ENCODE measurements around the gene CASP7. TPM values are rescaled to one million over a fixed set of nuclear protein-coding genes. Genes with fewer than 3 reads are reported as not detected.

The CASP7 gene
- total RNA-seq, 1 experiment from 2014 or later = 38.2 TPM

- H3K27me3 ChIP-seq (ENCODE audit: control insufficient read depth, insufficient read depth, low read length) = 0 out of 2 replicates have a peak, but pooled peaks cover 2% of the 10 kb centered on the region
- H3K4me3 ChIP-seq (ENCODE audit: low read depth in 2 of 2, low read length in 2 of 2) = no peak overlapping the region
- in situ Hi-C loops (cut with HindIII; ENCODE audit: low pct_unique_long_range_greater_than_20kb, low sequenced_read_pairs) (no loop called here), intact Hi-C loops (cut with micrococcal nuclease; ENCODE audit: unreplicated experiment) (no loop called here)
- 0 out of 2 replicates have a peak, but pooled peaks cover 2% of the 10 kb centered on the region for H3K4me1 ChIP-seq (ENCODE audit: control insufficient read depth, insufficient read depth, low read length)
- H3K9me3 ChIP-seq (ENCODE audit: control insufficient read depth, insufficient read depth, low read depth, low read length) = no peaks in the 10 kb centered on the region
- DNase-seq (ENCODE audit: low read depth, low spot score) (no peak), ATAC-seq (no peak)
- no peaks in the 10 kb centered on the region for H3K36me3 ChIP-seq (ENCODE audit: control insufficient read depth, insufficient read depth, low read length)
- ChIA-PET POLR2A (no interaction called here), CTCF (no interaction called here)
- TF ChIP-seq POLR2AphosphoS5 (IDR thresholded peaks at IDR 0.05; ENCODE audit: low read depth, low read length) (no peak), REST (IDR thresholded peaks at IDR 0.05; ENCODE audit: insufficient read depth in 1 of 2, low read depth in 2 of 2, low read length in 1 of 2) (no peak), CTCF (IDR thresholded peaks at IDR 0.05) (no peak), SIN3A (IDR thresholded peaks at IDR 0.05; ENCODE audit: borderline replicate concordance, insufficient read depth, low read depth, low read length) (no peak), TCF7L2 (IDR thresholded peaks at IDR 0.05; ENCODE audit: low read depth, low read length) (no peak)
- BruUV-seq (replicated peaks) = no TSS peak
- H3K27ac ChIP-seq (ENCODE audit: low read length) = no peak overlapping the region
Measured at GRCh38 chr10:113745374-113745773, 65.7 kb downstream of the CASP7 start.

GRCh38 chr10:113746217-113746957 lies 66.7 kb downstream of the CASP7 start:
- Histone ChIP-seq H3K4me3 (ENCODE audit: low read depth in 2 of 2, low read length in 2 of 2) (no peak overlapping the region), H3K9me3 (ENCODE audit: control insufficient read depth, insufficient read depth, low read depth, low read length) (no peaks in the 10 kb centered on the region), H3K27ac (ENCODE audit: low read length) (no peak overlapping the region), H3K27me3 (ENCODE audit: control insufficient read depth, insufficient read depth, low read length) (0 out of 2 replicates have a peak, but pooled peaks cover 2% of the 10 kb centered on the region), H3K36me3 (ENCODE audit: control insufficient read depth, insufficient read depth, low read length) (no peaks in the 10 kb centered on the region), H3K4me1 (ENCODE audit: control insufficient read depth, insufficient read depth, low read length) (0 out of 2 replicates have a peak, but pooled peaks cover 2% of the 10 kb centered on the region)
- POLR2A ChIA-PET = no interaction called here
- in situ Hi-C loops (cut with HindIII; ENCODE audit: low pct_unique_long_range_greater_than_20kb, low sequenced_read_pairs) (no loop called here), intact Hi-C loops (cut with micrococcal nuclease; ENCODE audit: unreplicated experiment) (no loop called here)
- ATAC-seq (no peak), DNase-seq (ENCODE audit: low read depth, low spot score) (no peak)
- TF ChIP-seq POLR2AphosphoS5 (IDR thresholded peaks at IDR 0.05; ENCODE audit: low read depth, low read length) (no peak), TCF7L2 (IDR thresholded peaks at IDR 0.05; ENCODE audit: low read depth, low read length) (no peak), SIN3A (IDR thresholded peaks at IDR 0.05; ENCODE audit: borderline replicate concordance, insufficient read depth, low read depth, low read length) (no peak), REST (IDR thresholded peaks at IDR 0.05; ENCODE audit: insufficient read depth in 1 of 2, low read depth in 2 of 2, low read length in 1 of 2) (no peak), CTCF (IDR thresholded peaks at IDR 0.05) (no peak)
- CTCF ChIA-PET = no interaction called here
- no TSS peak for BruUV-seq (replicated peaks)

Data from Panc1 (cell line).